ENCODE data around the gene KLHDC4. TPM values are rescaled to one million over a fixed set of nuclear protein-coding genes. Genes with fewer than 3 reads are reported as not detected.

The KLHDC4 gene
- total and polyA plus RNA-seq, 10 of the 15 experiments (the other 5 are each of a cell fraction or from before 2014, with no cell fraction given) = 0.80 to 62.1 (median 32.8) TPM

DNA sequence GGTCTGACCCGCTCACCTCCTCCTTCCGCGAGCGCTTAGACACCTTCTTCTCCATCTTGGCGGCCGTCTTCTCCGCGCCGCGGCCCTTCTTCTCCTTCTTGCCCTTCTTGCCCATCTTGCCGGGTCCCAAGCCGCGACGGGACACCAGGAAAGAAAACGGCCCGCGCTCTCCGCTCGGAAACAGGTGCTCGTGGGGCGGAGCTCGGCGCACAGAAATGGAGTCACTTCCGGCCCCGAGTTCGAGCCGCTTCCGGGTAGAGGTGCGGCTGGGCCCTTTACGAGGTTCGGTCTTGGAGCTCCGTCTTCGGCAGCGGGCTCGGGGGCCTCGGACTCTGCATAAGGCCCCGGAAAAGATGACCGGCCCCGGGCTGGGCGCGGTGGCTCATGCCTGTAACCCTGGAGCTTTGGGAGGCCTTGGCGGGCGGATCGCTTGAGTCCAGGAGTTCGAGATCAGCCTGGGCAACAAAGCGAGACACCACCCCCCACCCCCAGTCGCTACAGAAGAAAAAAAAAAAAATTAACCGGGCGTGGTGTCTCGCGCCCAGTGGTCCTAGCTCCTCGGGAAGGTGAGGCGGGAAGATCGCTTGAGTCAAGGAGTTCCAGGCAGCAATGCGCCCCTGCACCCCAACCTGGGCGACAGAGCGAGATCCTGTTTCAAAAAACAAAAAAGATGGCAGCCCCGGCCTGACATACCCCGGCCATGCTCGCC is at the start of gene KLHDC4 (continued):
- TF ChIP-seq SREBF2 (IDR thresholded peaks at IDR 0.05; ENCODE audit: low read length) (peak; percentile 34; the same call in 1 of the 2 replicates), ZNF24 (IDR thresholded peaks at IDR 0.05) (no peak), RUNX3 (IDR thresholded peaks at IDR 0.05; ENCODE audit: low read length) (no peak; the same call in 1 of the 2 replicates), RCOR1 (conservative IDR thresholded peaks at IDR 0.05; ENCODE audit: low read depth, low read length) (0 out of 2 replicates have a peak, but pooled peaks have one; percentile 46), ATF7 (IDR thresholded peaks at IDR 0.05; ENCODE audit: low read depth) (peak; percentile 26; the same call in 1 of the 2 replicates), FOXM1 (IDR thresholded peaks at IDR 0.05; ENCODE audit: low read depth, low read length) (0 out of 2 replicates have a peak, but pooled peaks have one; percentile 17), ZBED1 (IDR thresholded peaks at IDR 0.05; ENCODE audit: borderline replicate concordance) (peak; percentile 72; the same call in 1 of the 2 replicates), ETV6 (conservative IDR thresholded peaks at IDR 0.05 in 1 of 2, IDR thresholded peaks at IDR 0.05 in 1 of 2; ENCODE audit: borderline replicate concordance in 1 of 2, low read depth in 1 of 2) (peak in 1 of 2 experiments; percentile 33; a peak in 1 of 4 replicates), GATAD2B (conservative IDR thresholded peaks at IDR 0.05; ENCODE audit: low read depth) (peak; percentile 62; the same call in 1 of the 2 replicates), POLR2AphosphoS2 (IDR thresholded peaks at IDR 0.05; ENCODE audit: low read depth, low read length) (0 out of 2 replicates have a peak, but pooled peaks have one; percentile 62), TCF12 (IDR thresholded peaks at IDR 0.05; ENCODE audit: low read depth, low read length) (peak; percentile 90), CREB1 (IDR thresholded peaks at IDR 0.05; ENCODE audit: low read depth) (peak; percentile 99), PML (IDR thresholded peaks at IDR 0.05; ENCODE audit: low read length) (peak; percentile 88; the same call in 1 of the 2 replicates)
- TF ChIP-seq, protein P1, sequence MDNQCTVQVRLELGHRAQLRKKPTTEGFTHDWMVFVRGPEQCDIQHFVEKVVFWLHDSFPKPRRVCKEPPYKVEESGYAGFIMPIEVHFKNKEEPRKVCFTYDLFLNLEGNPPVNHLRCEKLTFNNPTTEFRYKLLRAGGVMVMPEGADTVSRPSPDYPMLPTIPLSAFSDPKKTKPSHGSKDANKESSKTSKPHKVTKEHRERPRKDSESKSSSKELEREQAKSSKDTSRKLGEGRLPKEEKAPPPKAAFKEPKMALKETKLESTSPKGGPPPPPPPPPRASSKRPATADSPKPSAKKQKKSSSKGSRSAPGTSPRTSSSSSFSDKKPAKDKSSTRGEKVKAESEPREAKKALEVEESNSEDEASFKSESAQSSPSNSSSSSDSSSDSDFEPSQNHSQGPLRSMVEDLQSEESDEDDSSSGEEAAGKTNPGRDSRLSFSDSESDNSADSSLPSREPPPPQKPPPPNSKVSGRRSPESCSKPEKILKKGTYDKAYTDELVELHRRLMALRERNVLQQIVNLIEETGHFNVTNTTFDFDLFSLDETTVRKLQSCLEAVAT (IDR thresholded peaks at IDR 0.05) = peak; percentile 79
- TF ChIP-seq, protein P2, sequence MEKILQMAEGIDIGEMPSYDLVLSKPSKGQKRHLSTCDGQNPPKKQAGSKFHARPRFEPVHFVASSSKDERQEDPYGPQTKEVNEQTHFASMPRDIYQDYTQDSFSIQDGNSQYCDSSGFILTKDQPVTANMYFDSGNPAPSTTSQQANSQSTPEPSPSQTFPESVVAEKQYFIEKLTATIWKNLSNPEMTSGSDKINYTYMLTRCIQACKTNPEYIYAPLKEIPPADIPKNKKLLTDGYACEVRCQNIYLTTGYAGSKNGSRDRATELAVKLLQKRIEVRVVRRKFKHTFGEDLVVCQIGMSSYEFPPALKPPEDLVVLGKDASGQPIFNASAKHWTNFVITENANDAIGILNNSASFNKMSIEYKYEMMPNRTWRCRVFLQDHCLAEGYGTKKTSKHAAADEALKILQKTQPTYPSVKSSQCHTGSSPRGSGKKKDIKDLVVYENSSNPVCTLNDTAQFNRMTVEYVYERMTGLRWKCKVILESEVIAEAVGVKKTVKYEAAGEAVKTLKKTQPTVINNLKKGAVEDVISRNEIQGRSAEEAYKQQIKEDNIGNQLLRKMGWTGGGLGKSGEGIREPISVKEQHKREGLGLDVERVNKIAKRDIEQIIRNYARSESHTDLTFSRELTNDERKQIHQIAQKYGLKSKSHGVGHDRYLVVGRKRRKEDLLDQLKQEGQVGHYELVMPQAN (conservative IDR thresholded peaks at IDR 0.05) = peak; percentile 96
- TF ChIP-seq, protein P3, sequence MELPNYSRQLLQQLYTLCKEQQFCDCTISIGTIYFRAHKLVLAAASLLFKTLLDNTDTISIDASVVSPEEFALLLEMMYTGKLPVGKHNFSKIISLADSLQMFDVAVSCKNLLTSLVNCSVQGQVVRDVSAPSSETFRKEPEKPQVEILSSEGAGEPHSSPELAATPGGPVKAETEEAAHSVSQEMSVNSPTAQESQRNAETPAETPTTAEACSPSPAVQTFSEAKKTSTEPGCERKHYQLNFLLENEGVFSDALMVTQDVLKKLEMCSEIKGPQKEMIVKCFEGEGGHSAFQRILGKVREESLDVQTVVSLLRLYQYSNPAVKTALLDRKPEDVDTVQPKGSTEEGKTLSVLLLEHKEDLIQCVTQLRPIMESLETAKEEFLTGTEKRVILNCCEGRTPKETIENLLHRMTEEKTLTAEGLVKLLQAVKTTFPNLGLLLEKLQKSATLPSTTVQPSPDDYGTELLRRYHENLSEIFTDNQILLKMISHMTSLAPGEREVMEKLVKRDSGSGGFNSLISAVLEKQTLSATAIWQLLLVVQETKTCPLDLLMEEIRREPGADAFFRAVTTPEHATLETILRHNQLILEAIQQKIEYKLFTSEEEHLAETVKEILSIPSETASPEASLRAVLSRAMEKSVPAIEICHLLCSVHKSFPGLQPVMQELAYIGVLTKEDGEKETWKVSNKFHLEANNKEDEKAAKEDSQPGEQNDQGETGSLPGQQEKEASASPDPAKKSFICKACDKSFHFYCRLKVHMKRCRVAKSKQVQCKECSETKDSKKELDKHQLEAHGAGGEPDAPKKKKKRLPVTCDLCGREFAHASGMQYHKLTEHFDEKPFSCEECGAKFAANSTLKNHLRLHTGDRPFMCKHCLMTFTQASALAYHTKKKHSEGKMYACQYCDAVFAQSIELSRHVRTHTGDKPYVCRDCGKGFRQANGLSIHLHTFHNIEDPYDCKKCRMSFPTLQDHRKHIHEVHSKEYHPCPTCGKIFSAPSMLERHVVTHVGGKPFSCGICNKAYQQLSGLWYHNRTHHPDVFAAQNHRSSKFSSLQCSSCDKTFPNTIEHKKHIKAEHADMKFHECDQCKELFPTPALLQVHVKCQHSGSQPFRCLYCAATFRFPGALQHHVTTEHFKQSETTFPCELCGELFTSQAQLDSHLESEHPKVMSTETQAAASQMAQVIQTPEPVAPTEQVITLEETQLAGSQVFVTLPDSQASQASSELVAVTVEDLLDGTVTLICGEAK (IDR thresholded peaks at IDR 0.05; ENCODE audit: borderline replicate concordance) = peak; percentile 94
- TF ChIP-seq, protein P4, sequence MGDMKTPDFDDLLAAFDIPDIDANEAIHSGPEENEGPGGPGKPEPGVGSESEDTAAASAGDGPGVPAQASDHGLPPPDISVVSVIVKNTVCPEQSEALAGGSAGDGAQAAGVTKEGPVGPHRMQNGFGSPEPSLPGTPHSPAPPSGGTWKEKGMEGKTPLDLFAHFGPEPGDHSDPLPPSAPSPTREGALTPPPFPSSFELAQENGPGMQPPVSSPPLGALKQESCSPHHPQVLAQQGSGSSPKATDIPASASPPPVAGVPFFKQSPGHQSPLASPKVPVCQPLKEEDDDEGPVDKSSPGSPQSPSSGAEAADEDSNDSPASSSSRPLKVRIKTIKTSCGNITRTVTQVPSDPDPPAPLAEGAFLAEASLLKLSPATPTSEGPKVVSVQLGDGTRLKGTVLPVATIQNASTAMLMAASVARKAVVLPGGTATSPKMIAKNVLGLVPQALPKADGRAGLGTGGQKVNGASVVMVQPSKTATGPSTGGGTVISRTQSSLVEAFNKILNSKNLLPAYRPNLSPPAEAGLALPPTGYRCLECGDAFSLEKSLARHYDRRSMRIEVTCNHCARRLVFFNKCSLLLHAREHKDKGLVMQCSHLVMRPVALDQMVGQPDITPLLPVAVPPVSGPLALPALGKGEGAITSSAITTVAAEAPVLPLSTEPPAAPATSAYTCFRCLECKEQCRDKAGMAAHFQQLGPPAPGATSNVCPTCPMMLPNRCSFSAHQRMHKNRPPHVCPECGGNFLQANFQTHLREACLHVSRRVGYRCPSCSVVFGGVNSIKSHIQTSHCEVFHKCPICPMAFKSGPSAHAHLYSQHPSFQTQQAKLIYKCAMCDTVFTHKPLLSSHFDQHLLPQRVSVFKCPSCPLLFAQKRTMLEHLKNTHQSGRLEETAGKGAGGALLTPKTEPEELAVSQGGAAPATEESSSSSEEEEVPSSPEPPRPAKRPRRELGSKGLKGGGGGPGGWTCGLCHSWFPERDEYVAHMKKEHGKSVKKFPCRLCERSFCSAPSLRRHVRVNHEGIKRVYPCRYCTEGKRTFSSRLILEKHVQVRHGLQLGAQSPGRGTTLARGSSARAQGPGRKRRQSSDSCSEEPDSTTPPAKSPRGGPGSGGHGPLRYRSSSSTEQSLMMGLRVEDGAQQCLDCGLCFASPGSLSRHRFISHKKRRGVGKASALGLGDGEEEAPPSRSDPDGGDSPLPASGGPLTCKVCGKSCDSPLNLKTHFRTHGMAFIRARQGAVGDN (IDR thresholded peaks at IDR 0.05) = no peak

Measured in GM12878 (cell line).